K562 (cell line): ENCODE data around the gene SCAMP1. TPM values are rescaled to one million over a fixed set of nuclear protein-coding genes. Genes with fewer than 3 reads are reported as not detected.

Source experiments
- BMI1 ChIP-seq: fragments of 150-350 bp; IDR thresholded peaks from 2 replicates; pipeline ENCODE4 v1.6.1; 2014; ENCODE audit warnings: low read length
- CBFB ChIP-seq: sonication (generic); formaldehyde crosslinking; IDR thresholded peaks from 2 replicates; pipeline ENCODE4 v1.4.0; 2020; ENCODE audit warnings: mild to moderate bottlenecking, missing genetic modification reagents
- CREBBP ChIP-seq: IDR thresholded peaks from one replicate; pipeline ENCODE4 v1.6.1; 2012; ENCODE audit warnings: low read depth, mild to moderate bottlenecking, control low read depth, inconsistent platforms, low read length
- GABPA ChIP-seq: fragments of 200-800 bp; sonication (Bioruptor generic); conservative IDR thresholded peaks from 2 replicates; pipeline ENCODE4 v1.6.1; 2016; ENCODE audit warnings: low read depth, missing genetic modification characterization, missing compliant biosample characterization
- GATAD2A ChIP-seq: fragments of 450-650 bp; IDR thresholded peaks from 2 replicates; pipeline ENCODE4 v1.6.1; 2017
- HDAC6 ChIP-seq: IDR thresholded peaks from 2 replicates; pipeline ENCODE4 v1.6.1; 2012; ENCODE audit warnings: low read depth, mild to moderate bottlenecking, control low read depth, inconsistent platforms, low read length, moderate library complexity
- HSF4 ChIP-seq: fragments of 250-450 bp; sonication (Bioruptor Pico); IDR thresholded peaks from 2 replicates; pipeline ENCODE4 v2.1.2; 2022; ENCODE audit warnings: mild to moderate bottlenecking, moderate library complexity, borderline replicate concordance
- KAT2B ChIP-seq: IDR thresholded peaks from one replicate; pipeline ENCODE4 v1.6.1; 2012; ENCODE audit warnings: low read depth, mild to moderate bottlenecking, control low read depth, inconsistent platforms, low read length, moderate library complexity
- MAZ ChIP-seq, 2 experiments: fragments of 450-650 bp in 1 of 2; sonication (generic) in 1 of 2; formaldehyde crosslinking; IDR thresholded peaks in 1 of 2; conservative IDR thresholded peaks in 1 of 2; 2 replicates each; pipeline versions ENCODE4 v1.4.0 to v1.5.0; 2020; ENCODE audit warnings: mild to moderate bottlenecking in 1 of 2, missing genetic modification reagents in 1 of 2
- MIER1 ChIP-seq: fragments of 450-650 bp; IDR thresholded peaks from 2 replicates; pipeline ENCODE4 v1.6.1; 2016; ENCODE audit warnings: antibody characterized with exemption, mild to moderate bottlenecking, low read depth
- MTA2 ChIP-seq: fragments of 450-650 bp; IDR thresholded peaks from 2 replicates; pipeline ENCODE4 v1.6.1; 2016; ENCODE audit warnings: low read depth
- NCOA1 ChIP-seq: fragments of 450-650 bp; IDR thresholded peaks from 2 replicates; pipeline ENCODE4 v1.6.1; 2016; ENCODE audit warnings: low read depth
- NFE2 ChIP-seq: IDR thresholded peaks from 2 replicates; pipeline ENCODE4 v1.6.1; 2014; ENCODE audit warnings: antibody characterized with exemption, low read depth
- OTX1 ChIP-seq: fragments of 450-650 bp; formaldehyde crosslinking; IDR thresholded peaks from 2 replicates; pipeline ENCODE4 v1.4.0; 2022; ENCODE audit warnings: mild to moderate bottlenecking
- RBM25 ChIP-seq: fragments of 200-400 bp; formaldehyde crosslinking; IDR thresholded peaks from 2 replicates; pipeline ENCODE4 v1.6.1; 2018; ENCODE audit warnings: low read length, low read depth, moderate library complexity; ENCODE audit not compliant: severe bottlenecking
- SPI1 ChIP-seq: IDR thresholded peaks from 2 replicates; pipeline ENCODE4 v1.6.1; 2011; ENCODE audit warnings: low read depth, low read length, control low read depth, borderline replicate concordance
- SREBF1 ChIP-seq: fragments of 150-350 bp; IDR thresholded peaks from 2 replicates; pipeline ENCODE4 v1.6.1; 2014; ENCODE audit warnings: antibody characterized with exemption, low read depth, low read length, borderline replicate concordance
- TBL1XR1 ChIP-seq, 2 experiments: IDR thresholded peaks; 2 replicates each; pipeline ENCODE4 v1.6.1; 2012; ENCODE audit warnings: improper control_type of control experiment in 2 of 2, low read length in 2 of 2, mild to moderate bottlenecking in 1 of 2
- TOE1 ChIP-seq, 2 experiments: fragments of 450-650 bp in 1 of 2; sonication (generic) in 1 of 2; formaldehyde crosslinking in 1 of 2; IDR thresholded peaks; 2 replicates each; pipeline versions ENCODE4 v1.7.1 to v1.8.0; 2016 to 2022; ENCODE audit warnings: borderline replicate concordance in 2 of 2, mild to moderate bottlenecking in 2 of 2, antibody characterized with exemption in 1 of 2, inconsistent platforms in 1 of 2, low read depth in 1 of 2, missing genetic modification reagents in 1 of 2, moderate library complexity in 1 of 2
- ZBED1 ChIP-seq: IDR thresholded peaks from 2 replicates; pipeline ENCODE4 v1.6.1; 2014
- ZNF57 ChIP-seq: fragments of 450-650 bp; formaldehyde crosslinking; IDR thresholded peaks from 2 replicates; pipeline ENCODE4 v1.4.0; 2020; ENCODE audit warnings: mild to moderate bottlenecking, moderate library complexity
- polyA plus RNA-seq, 8 experiments: library from polyadenylated mRNA; depleted of rRNA in 4 of 8; stranded (reverse) in 5 of 8; unstranded in 3 of 8; fragments of >200 nt; fragmentation: Nextera tagmentation in 2 of 8; fragmentation: Illumina TruSeq in 1 of 8; extraction: Ambion mirVana in 2 of 8; extraction: Trizol in 1 of 8; gene quantifications; 2 replicates each; pipeline versions ENCODE4 v1.2.1 to v1.2.3, GENCODE V29; 2011 to 2014; ENCODE audit warnings: inconsistent platforms in 1 of 8, missing spikeins in 1 of 8
- total RNA-seq, 7 experiments: library from RNA; depleted of rRNA in 6 of 7; stranded (reverse); fragments of >200 nt in 6 of 7; fragmentation: Illumina TruSeq in 2 of 7; extraction: Trizol in 2 of 7; gene quantifications; 2 replicates each; pipeline versions ENCODE4 v1.2.1 to v1.2.3, GENCODE V29; 2011 to 2021; ENCODE audit warnings: low replicate concordance in 1 of 7
- TF ChIP-seq, protein P1 (sequence below): IDR thresholded peaks from 3 replicates; pipeline ENCODE4 v1.6.1; 2011; ENCODE audit warnings: borderline replicate concordance, mild to moderate bottlenecking, moderate library complexity; ENCODE audit not compliant: insufficient read length; ENCODE audit errors: extremely low read depth
- TF ChIP-seq, protein P2 (sequence below): sonication (generic); formaldehyde crosslinking; IDR thresholded peaks from 2 replicates; pipeline ENCODE4 v1.8.0; 2022; ENCODE audit warnings: missing genetic modification reagents, mild to moderate bottlenecking, borderline replicate concordance
- TF ChIP-seq, protein P3 (sequence below), 2 experiments: fragments of 250-450 bp in 1 of 2; fragments of 450-650 bp in 1 of 2; sonication (Bioruptor Pico) in 1 of 2; IDR thresholded peaks; 2 replicates each; pipeline versions ENCODE4 v1.6.1 to v1.8.0; 2016 to 2021; ENCODE audit warnings: mild to moderate bottlenecking in 2 of 2, moderate library complexity in 2 of 2, missing compliant biosample characterization in 1 of 2, missing genetic modification characterization in 1 of 2

SCAMP1 gene
- total and polyA plus RNA-seq, 9 of the 15 experiments (the other 6 are each of a cell fraction or from before 2014, with no cell fraction given): 5.4 to 23.9 (median 13.8) TPM

DNA sequence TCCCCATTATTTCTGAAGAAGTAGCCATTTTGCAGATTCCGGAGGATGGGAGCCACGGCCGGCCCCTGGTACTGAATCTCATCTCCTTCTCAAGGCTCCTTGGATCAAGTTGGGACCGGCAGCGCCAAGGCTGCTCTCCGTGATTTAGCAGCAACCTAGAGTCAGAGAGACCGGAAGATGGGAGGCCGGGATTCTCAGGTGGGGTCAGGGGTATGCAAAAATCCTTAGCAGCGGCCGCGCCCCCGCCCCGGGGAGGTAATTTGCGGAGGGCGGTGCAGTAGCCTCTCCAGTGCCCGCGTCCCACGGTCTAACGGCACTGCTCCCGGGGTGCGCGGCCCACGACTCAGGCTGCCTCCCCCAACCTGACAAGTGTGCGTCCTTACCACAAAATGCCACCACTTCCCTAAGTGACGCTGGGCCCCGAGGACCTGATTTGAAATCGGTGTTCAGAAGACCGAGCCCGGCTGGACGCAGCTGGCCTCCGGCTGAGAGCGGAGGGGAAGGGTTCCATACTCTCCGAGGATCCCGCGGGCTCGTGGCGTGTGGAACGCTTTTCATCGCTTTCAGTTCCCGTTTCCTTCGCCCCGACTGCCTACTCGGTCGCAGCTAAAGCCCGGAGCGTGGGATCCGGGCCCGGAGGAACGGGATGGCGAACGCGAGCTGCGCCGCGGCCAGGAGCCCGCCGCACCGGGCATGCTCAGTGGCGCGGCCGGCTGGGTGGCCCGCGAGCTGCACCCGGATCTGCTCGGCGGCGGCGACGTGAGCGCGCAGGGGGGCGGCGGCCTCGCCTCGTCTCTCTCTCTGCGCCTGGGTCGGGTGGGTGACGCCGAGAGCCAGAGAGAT is at the start of gene SCAMP1 (continued):
- TF ChIP-seq TOE1 (IDR thresholded peaks at IDR 0.05; ENCODE audit: borderline replicate concordance) (peak; percentile 86), TOE1 (CRISPR knock-in tag; IDR thresholded peaks at IDR 0.05; ENCODE audit: borderline replicate concordance, low read depth) (no peak; the same call in 1 of the 2 replicates), OTX1 (CRISPR knock-in tag) (no peak), ZBED1 (no peak), HSF4 (CRISPR knock-in tag) (no peak), NFE2 (peak; percentile 15; the same call in 1 of the 2 replicates), BMI1 (no peak), HDAC6 (no peak), CBFB (CRISPR knock-in tag) (no peak; the same call in 1 of the 2 replicates), KAT2B (no peak), GABPA (tag) (peak; percentile 85), MAZ (CRISPR knock-in tag; conservative IDR thresholded peaks at IDR 0.05 in 1 of 2, IDR thresholded peaks at IDR 0.05 in 1 of 2) (peak; percentile 26 to 81; a peak in 3 of 4 replicates), MIER1 (no peak), SREBF1 (no peak), TBL1XR1 (IDR thresholded peaks at IDR 0.05; ENCODE audit: low read length in 2 of 2) (peak in 1 of 2 experiments; percentile 39; a peak in 1 of 4 replicates), MTA2 (no peak), SPI1 (peak; percentile 93), NCOA1 (peak; percentile 17; the same call in 1 of the 2 replicates), RBM25 (peak; percentile 45), GATAD2A (no peak), ZNF57 (no peak), CREBBP (no peak)
- TF ChIP-seq, protein P1, sequence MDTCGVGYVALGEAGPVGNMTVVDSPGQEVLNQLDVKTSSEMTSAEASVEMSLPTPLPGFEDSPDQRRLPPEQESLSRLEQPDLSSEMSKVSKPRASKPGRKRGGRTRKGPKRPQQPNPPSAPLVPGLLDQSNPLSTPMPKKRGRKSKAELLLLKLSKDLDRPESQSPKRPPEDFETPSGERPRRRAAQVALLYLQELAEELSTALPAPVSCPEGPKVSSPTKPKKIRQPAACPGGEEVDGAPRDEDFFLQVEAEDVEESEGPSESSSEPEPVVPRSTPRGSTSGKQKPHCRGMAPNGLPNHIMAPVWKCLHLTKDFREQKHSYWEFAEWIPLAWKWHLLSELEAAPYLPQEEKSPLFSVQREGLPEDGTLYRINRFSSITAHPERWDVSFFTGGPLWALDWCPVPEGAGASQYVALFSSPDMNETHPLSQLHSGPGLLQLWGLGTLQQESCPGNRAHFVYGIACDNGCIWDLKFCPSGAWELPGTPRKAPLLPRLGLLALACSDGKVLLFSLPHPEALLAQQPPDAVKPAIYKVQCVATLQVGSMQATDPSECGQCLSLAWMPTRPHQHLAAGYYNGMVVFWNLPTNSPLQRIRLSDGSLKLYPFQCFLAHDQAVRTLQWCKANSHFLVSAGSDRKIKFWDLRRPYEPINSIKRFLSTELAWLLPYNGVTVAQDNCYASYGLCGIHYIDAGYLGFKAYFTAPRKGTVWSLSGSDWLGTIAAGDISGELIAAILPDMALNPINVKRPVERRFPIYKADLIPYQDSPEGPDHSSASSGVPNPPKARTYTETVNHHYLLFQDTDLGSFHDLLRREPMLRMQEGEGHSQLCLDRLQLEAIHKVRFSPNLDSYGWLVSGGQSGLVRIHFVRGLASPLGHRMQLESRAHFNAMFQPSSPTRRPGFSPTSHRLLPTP: no peak
- TF ChIP-seq, protein P2, sequence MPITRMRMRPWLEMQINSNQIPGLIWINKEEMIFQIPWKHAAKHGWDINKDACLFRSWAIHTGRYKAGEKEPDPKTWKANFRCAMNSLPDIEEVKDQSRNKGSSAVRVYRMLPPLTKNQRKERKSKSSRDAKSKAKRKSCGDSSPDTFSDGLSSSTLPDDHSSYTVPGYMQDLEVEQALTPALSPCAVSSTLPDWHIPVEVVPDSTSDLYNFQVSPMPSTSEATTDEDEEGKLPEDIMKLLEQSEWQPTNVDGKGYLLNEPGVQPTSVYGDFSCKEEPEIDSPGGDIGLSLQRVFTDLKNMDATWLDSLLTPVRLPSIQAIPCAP: no peak
- TF ChIP-seq, protein P3, sequence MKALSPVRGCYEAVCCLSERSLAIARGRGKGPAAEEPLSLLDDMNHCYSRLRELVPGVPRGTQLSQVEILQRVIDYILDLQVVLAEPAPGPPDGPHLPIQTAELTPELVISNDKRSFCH (CRISPR knock-in tag; IDR thresholded peaks at IDR 0.05): no peak
- TF ChIP-seq, protein P3 (tag; IDR thresholded peaks at IDR 0.05): no peak
